Measurements from ENCODE around the gene RECQL5.
"Not testable (repeated sequence)": the region's sequence is repeated elsewhere in the genome, so short reads cannot be mapped to it uniquely, and the experiment has no call there.

The RECQL5 gene

GRCh38 chr17:75647921-75648320 is 19.0 kb downstream of the RECQL5 start:
- DNase-seq (ENCODE audit: low spot score), result peak; percentile 47

- peak; percentile 11 for DNase-seq (ENCODE audit: low spot score)
Measured at GRCh38 chr17:75647061-75647460, 19.9 kb downstream of the RECQL5 start.

GRCh38 chr17:75646638-75646992 is 20.3 kb downstream of the RECQL5 start:
- DNase-seq (ENCODE audit: low spot score), result peak; percentile 57

GRCh38 chr17:75645889-75646637 is 20.9 kb downstream of the RECQL5 start:
- peak; percentile 50 for DNase-seq (ENCODE audit: low spot score)

GRCh38 chr17:75645501-75645888 is 21.5 kb downstream of the RECQL5 start:
- DNase-seq (ENCODE audit: low spot score), result peak; percentile 44

GRCh38 chr17:75643643-75644017 is 23.3 kb downstream of the RECQL5 start:
- no peak for DNase-seq (ENCODE audit: low spot score)

GRCh38 chr17:75642784-75643642 is 23.9 kb downstream of the RECQL5 start:
- DNase-seq (ENCODE audit: low spot score), result no peak

GRCh38 chr17:75642182-75642783 is 24.7 kb downstream of the RECQL5 start:
- DNase-seq (ENCODE audit: low spot score), result peak; percentile 53

- DNase-seq (ENCODE audit: low spot score), result no peak
Measured at GRCh38 chr17:75641343-75641742, 25.6 kb downstream of the RECQL5 start.

- DNase-seq (ENCODE audit: low spot score), result no peak
Measured at GRCh38 chr17:75640556-75641119, 26.3 kb downstream of the RECQL5 start.

- no peak for DNase-seq (ENCODE audit: low spot score)
Measured at GRCh38 chr17:75639771-75640555, 27.0 kb downstream of the RECQL5 start.

GRCh38 chr17:75639327-75639726 is 27.6 kb downstream of the RECQL5 start:
- no peak for DNase-seq (ENCODE audit: low spot score)

- no peak for DNase-seq (ENCODE audit: low spot score)
Measured at GRCh38 chr17:75638893-75639292, 28.1 kb downstream of the RECQL5 start.

GRCh38 chr17:75638039-75638438 is 28.9 kb downstream of the RECQL5 start:
- DNase-seq (ENCODE audit: low spot score), result not testable (repeated sequence)

GRCh38 chr17:75637551-75637950 is 29.4 kb downstream of the RECQL5 start:
- no peak for DNase-seq (ENCODE audit: low spot score)

- no peak for DNase-seq (ENCODE audit: low spot score)
Measured at GRCh38 chr17:75637143-75637538, 29.8 kb downstream of the RECQL5 start.

GRCh38 chr17:75636381-75637142 is 30.4 kb downstream of the RECQL5 start:
- no peak for DNase-seq (ENCODE audit: low spot score)

- no peak for DNase-seq (ENCODE audit: low spot score)
Measured at GRCh38 chr17:75635610-75636202, 31.2 kb downstream of the RECQL5 start.

- DNase-seq (ENCODE audit: low spot score), result no peak
Measured at GRCh38 chr17:75634754-75635609, 32.0 kb downstream of the RECQL5 start.

- DNase-seq (ENCODE audit: low spot score), result no peak
Measured at GRCh38 chr17:75634376-75634740, 32.6 kb downstream of the RECQL5 start.
